ENCODE results near the gene TOMM34. TPM values are rescaled to one million over a fixed set of nuclear protein-coding genes. Genes with fewer than 3 reads are reported as not detected.

The TOMM34 gene
- total and polyA plus RNA-seq, 2 of the 13 experiments (the other 11 are each of a cell fraction or from before 2014, with no cell fraction given): 36.2 to 52.0 TPM

DNA sequence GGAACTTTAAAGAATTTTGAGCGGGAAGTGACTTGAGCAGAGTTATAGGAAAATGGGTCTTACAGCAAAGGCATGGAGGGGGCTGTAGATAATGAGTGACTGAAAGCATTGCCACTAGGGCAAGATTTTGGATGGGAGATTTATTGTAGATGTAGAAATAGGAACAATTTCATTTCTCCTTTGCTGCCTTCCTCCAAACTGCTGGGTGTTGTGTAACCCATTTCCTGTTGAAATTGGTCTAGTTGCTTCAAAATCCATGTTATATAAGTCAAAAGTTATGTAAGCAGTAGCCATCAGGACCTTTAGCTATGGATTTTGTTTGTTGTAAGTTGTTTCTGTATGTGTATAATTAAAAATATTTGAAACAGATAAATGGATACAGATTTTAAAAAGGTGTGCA lies 63.6 kb downstream of the TOMM34 start (continued):
- TF ChIP-seq SMYD3 (CRISPR knock-in tag; IDR thresholded peaks at IDR 0.05): peak; percentile 86
- no peak for TF ChIP-seq MTA3 (CRISPR knock-in tag; IDR thresholded peaks at IDR 0.05)
- TF ChIP-seq ZNF143 (CRISPR knock-in tag; IDR thresholded peaks at IDR 0.05): no peak
- TF ChIP-seq ZSCAN9 (CRISPR knock-in tag; IDR thresholded peaks at IDR 0.05; ENCODE audit: borderline replicate concordance): peak; percentile 69; the same call in 1 of the 2 replicates
- TF ChIP-seq ZNF747 (CRISPR knock-in tag; IDR thresholded peaks at IDR 0.05; ENCODE audit: borderline replicate concordance): no peak
- no peak for TF ChIP-seq U2AF1 (optimal IDR thresholded peaks at IDR 0.05; ENCODE audit: low read depth, low read length)
- TF ChIP-seq NFRKB (IDR thresholded peaks at IDR 0.05): no peak
- TF ChIP-seq MIER2 (CRISPR knock-in tag; IDR thresholded peaks at IDR 0.05): 0 out of 2 replicates have a peak, but pooled peaks have one; percentile 41
- TF ChIP-seq ZKSCAN8 (CRISPR knock-in tag; IDR thresholded peaks at IDR 0.05; ENCODE audit: borderline replicate concordance): 0 out of 2 replicates have a peak, but pooled peaks have one; percentile 43
- TF ChIP-seq WIZ (CRISPR knock-in tag; IDR thresholded peaks at IDR 0.05): no peak
- TF ChIP-seq, protein P1, sequence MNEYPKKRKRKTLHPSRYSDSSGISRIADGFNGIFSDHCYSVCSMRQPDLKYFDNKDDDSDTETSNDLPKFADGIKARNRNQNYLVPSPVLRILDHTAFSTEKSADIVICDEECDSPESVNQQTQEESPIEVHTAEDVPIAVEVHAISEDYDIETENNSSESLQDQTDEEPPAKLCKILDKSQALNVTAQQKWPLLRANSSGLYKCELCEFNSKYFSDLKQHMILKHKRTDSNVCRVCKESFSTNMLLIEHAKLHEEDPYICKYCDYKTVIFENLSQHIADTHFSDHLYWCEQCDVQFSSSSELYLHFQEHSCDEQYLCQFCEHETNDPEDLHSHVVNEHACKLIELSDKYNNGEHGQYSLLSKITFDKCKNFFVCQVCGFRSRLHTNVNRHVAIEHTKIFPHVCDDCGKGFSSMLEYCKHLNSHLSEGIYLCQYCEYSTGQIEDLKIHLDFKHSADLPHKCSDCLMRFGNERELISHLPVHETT (CRISPR knock-in tag; conservative IDR thresholded peaks at IDR 0.05): no peak
- TF ChIP-seq, protein P2, sequence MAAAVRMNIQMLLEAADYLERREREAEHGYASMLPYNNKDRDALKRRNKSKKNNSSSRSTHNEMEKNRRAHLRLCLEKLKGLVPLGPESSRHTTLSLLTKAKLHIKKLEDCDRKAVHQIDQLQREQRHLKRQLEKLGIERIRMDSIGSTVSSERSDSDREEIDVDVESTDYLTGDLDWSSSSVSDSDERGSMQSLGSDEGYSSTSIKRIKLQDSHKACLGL (CRISPR knock-in tag; IDR thresholded peaks at IDR 0.05): no peak
- TF ChIP-seq, protein P3, sequence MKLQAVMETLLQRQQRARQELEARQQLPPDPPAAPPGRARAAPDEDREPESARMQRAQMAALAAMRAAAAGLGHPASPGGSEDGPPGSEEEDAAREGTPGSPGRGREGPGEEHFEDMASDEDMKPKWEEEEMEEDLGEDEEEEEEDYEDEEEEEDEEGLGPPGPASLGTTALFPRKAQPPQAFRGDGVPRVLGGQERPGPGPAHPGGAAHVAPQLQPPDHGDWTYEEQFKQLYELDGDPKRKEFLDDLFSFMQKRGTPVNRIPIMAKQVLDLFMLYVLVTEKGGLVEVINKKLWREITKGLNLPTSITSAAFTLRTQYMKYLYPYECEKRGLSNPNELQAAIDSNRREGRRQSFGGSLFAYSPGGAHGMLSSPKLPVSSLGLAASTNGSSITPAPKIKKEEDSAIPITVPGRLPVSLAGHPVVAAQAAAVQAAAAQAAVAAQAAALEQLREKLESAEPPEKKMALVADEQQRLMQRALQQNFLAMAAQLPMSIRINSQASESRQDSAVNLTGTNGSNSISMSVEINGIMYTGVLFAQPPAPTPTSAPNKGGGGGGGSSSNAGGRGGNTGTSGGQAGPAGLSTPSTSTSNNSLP (IDR thresholded peaks at IDR 0.05; ENCODE audit: low read depth, low read length): no peak
- TF ChIP-seq ZNF160 (CRISPR knock-in tag; IDR thresholded peaks at IDR 0.05): no peak
- TF ChIP-seq EED (CRISPR knock-in tag; IDR thresholded peaks at IDR 0.05): no peak
- TF ChIP-seq, protein P4, sequence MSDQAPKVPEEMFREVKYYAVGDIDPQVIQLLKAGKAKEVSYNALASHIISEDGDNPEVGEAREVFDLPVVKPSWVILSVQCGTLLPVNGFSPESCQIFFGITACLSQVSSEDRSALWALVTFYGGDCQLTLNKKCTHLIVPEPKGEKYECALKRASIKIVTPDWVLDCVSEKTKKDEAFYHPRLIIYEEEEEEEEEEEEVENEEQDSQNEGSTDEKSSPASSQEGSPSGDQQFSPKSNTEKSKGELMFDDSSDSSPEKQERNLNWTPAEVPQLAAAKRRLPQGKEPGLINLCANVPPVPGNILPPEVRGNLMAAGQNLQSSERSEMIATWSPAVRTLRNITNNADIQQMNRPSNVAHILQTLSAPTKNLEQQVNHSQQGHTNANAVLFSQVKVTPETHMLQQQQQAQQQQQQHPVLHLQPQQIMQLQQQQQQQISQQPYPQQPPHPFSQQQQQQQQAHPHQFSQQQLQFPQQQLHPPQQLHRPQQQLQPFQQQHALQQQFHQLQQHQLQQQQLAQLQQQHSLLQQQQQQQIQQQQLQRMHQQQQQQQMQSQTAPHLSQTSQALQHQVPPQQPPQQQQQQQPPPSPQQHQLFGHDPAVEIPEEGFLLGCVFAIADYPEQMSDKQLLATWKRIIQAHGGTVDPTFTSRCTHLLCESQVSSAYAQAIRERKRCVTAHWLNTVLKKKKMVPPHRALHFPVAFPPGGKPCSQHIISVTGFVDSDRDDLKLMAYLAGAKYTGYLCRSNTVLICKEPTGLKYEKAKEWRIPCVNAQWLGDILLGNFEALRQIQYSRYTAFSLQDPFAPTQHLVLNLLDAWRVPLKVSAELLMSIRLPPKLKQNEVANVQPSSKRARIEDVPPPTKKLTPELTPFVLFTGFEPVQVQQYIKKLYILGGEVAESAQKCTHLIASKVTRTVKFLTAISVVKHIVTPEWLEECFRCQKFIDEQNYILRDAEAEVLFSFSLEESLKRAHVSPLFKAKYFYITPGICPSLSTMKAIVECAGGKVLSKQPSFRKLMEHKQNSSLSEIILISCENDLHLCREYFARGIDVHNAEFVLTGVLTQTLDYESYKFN (CRISPR knock-in tag; conservative IDR thresholded peaks at IDR 0.05): peak; percentile 44; the same call in 1 of the 2 replicates
- TF ChIP-seq KAT8 (CRISPR knock-in tag; IDR thresholded peaks at IDR 0.05): peak; percentile 62; the same call in 1 of the 2 replicates
- TF ChIP-seq, protein P5, sequence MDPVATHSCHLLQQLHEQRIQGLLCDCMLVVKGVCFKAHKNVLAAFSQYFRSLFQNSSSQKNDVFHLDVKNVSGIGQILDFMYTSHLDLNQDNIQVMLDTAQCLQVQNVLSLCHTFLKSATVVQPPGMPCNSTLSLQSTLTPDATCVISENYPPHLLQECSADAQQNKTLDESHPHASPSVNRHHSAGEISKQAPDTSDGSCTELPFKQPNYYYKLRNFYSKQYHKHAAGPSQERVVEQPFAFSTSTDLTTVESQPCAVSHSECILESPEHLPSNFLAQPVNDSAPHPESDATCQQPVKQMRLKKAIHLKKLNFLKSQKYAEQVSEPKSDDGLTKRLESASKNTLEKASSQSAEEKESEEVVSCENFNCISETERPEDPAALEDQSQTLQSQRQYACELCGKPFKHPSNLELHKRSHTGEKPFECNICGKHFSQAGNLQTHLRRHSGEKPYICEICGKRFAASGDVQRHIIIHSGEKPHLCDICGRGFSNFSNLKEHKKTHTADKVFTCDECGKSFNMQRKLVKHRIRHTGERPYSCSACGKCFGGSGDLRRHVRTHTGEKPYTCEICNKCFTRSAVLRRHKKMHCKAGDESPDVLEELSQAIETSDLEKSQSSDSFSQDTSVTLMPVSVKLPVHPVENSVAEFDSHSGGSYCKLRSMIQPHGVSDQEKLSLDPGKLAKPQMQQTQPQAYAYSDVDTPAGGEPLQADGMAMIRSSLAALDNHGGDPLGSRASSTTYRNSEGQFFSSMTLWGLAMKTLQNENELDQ (CRISPR knock-in tag; IDR thresholded peaks at IDR 0.05; ENCODE audit: borderline replicate concordance): no peak
- TF ChIP-seq, protein P6, sequence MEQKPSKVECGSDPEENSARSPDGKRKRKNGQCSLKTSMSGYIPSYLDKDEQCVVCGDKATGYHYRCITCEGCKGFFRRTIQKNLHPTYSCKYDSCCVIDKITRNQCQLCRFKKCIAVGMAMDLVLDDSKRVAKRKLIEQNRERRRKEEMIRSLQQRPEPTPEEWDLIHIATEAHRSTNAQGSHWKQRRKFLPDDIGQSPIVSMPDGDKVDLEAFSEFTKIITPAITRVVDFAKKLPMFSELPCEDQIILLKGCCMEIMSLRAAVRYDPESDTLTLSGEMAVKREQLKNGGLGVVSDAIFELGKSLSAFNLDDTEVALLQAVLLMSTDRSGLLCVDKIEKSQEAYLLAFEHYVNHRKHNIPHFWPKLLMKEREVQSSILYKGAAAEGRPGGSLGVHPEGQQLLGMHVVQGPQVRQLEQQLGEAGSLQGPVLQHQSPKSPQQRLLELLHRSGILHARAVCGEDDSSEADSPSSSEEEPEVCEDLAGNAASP (CRISPR knock-in tag; IDR thresholded peaks at IDR 0.05; ENCODE audit: borderline replicate concordance): 0 out of 2 replicates have a peak, but pooled peaks have one; percentile 37
- TF ChIP-seq GATA4 (IDR thresholded peaks at IDR 0.05; ENCODE audit: borderline replicate concordance, low read depth): no peak
